ENCODE measurements around the gene MAGOH.

Gene MAGOH

GRCh38 chr1:53270107-53270506, 31.8 kb upstream of the MAGOH start:
- DNase-seq = no peak

GRCh38 chr1:53267761-53268160, 29.4 kb upstream of the MAGOH start:
- no peak for DNase-seq

- DNase-seq = peak; percentile 57
Measured at GRCh38 chr1:53266038-53266437, 27.7 kb upstream of the MAGOH start.

- no peak for DNase-seq
Measured at GRCh38 chr1:53265581-53265980, 27.3 kb upstream of the MAGOH start.

GRCh38 chr1:53264048-53264447, 25.7 kb upstream of the MAGOH start:
- DNase-seq = no peak

- DNase-seq = no peak
Measured at GRCh38 chr1:53262000-53262399, 23.7 kb upstream of the MAGOH start.

- DNase-seq = no peak
Measured at GRCh38 chr1:53260631-53261247, 22.4 kb upstream of the MAGOH start.

- no peak for DNase-seq
Measured at GRCh38 chr1:53259932-53260331, 21.6 kb upstream of the MAGOH start.

GRCh38 chr1:53258216-53258615, 19.9 kb upstream of the MAGOH start:
- no peak for DNase-seq

GRCh38 chr1:53257454-53258081, 19.2 kb upstream of the MAGOH start:
- no peak for DNase-seq

- DNase-seq = no peak
Measured at GRCh38 chr1:53256511-53257453, 18.5 kb upstream of the MAGOH start.

- no peak for DNase-seq
Measured at GRCh38 chr1:53255031-53255430, 16.7 kb upstream of the MAGOH start.

GRCh38 chr1:53254011-53254640, 15.8 kb upstream of the MAGOH start:
- DNase-seq = no peak

- no peak for DNase-seq
Measured at GRCh38 chr1:53250325-53250724, 12.0 kb upstream of the MAGOH start.

GRCh38 chr1:53249706-53250105, 11.4 kb upstream of the MAGOH start:
- peak; percentile 23 for DNase-seq

GRCh38 chr1:53246261-53247134, 8.2 kb upstream of the MAGOH start:
- no peak for DNase-seq

- DNase-seq = no peak
Measured at GRCh38 chr1:53244141-53244540, 5.8 kb upstream of the MAGOH start.

- no peak for DNase-seq
Measured at GRCh38 chr1:53242381-53242780, 4.1 kb upstream of the MAGOH start.

GRCh38 chr1:53241828-53242227, 3.5 kb upstream of the MAGOH start:
- no peak for DNase-seq

GRCh38 chr1:53237638-53238037, 680 bp downstream of the MAGOH start:
- DNase-seq = peak; percentile 53

GRCh38 chr1:53220962-53221286, 17.4 kb downstream of the MAGOH start:
- DNase-seq = no peak

- peak; percentile 99 for DNase-seq
Measured at GRCh38 chr1:53220171-53220961, 18.0 kb downstream of the MAGOH start, which contains the start of gene CZIB. Gene CZIB, minus strand, starts transcription at chr1:53220634. Its CDS starts 59 bp downstream, at chr1:53220575.
